ENCODE data around the gene SPAG7.

SPAG7 gene

GRCh38 chr17:4956493-4957061 is 11.0 kb downstream of the SPAG7 start:
- no peak overlapping the region for H2BK12ac ChIP-seq (ENCODE audit: low read length)
- no peak overlapping the region for H2BK120ac ChIP-seq (ENCODE audit: insufficient read depth, low read length, poor library complexity)
- H4K12ac ChIP-seq (ENCODE audit: low read depth, low read length): no peak overlapping the region
- no peak overlapping the region for H3K9ac ChIP-seq (ENCODE audit: low read length)
- no peak overlapping the region for H3K14ac ChIP-seq (ENCODE audit: low read length)
- no peak overlapping the region for H4K8ac ChIP-seq (ENCODE audit: low read depth, low read length)
- peaks cover 2% of the 10 kb centered on the region for H3K9me3 ChIP-seq (ENCODE audit: insufficient read depth, low read depth, low read length)
- no peak overlapping the region for H3K4me3 ChIP-seq (ENCODE audit: low read depth, low read length)
- H2AFZ ChIP-seq (ENCODE audit: insufficient read depth, low read length, poor library complexity): no peak overlapping the region
- no peak overlapping the region for H3K27ac ChIP-seq (ENCODE audit: low read depth, low read length)
- peaks cover 16 to 18% of the 10 kb centered on the region in 2 experiments for H3K36me3 ChIP-seq (ENCODE audit: control insufficient read depth in 1 of 2, insufficient read depth in 2 of 2, low read length in 2 of 2)
- H4K91ac ChIP-seq (ENCODE audit: low read depth, low read length): no peak overlapping the region
- H3K23ac ChIP-seq (ENCODE audit: low read length): no peak overlapping the region
- no peak overlapping the region for H3K4ac ChIP-seq (ENCODE audit: low read depth, low read length)
- H3K79me2 ChIP-seq (ENCODE audit: control insufficient read depth, insufficient read depth, low read length, poor library complexity): no peaks in the 10 kb centered on the region
- WGBS (ENCODE audit: extremely low coverage, insufficient coverage, insufficient read length): no CpG with 5 or more reads among the region's 10 CpGs
- H3K18ac ChIP-seq (ENCODE audit: low read length): no peak overlapping the region
- no peak overlapping the region for H2AK5ac ChIP-seq (ENCODE audit: low read length)
- H2BK5ac ChIP-seq (ENCODE audit: low read depth, low read length, poor library complexity): no peak overlapping the region
- DNase-seq: peak in 1 of 2 donors; percentile 12
- H3K4me2 ChIP-seq (ENCODE audit: low read length): no peak overlapping the region
- H3K4me1 ChIP-seq (ENCODE audit: control insufficient read depth in 1 of 2, insufficient read depth in 2 of 2, low read length in 2 of 2): peaks cover 0 to 6% of the 10 kb centered on the region in 2 experiments
- no peaks in the 10 kb centered on the region for H3K27me3 ChIP-seq (ENCODE audit: insufficient read depth, low read length)
- no peaks in the 10 kb centered on the region for H3K79me1 ChIP-seq (ENCODE audit: low read length)

- no peak overlapping the region for H3K9ac ChIP-seq (ENCODE audit: low read length)
- no CpG with 5 or more reads among the region's 8 CpGs for WGBS (ENCODE audit: extremely low coverage, insufficient coverage, insufficient read length)
- peaks cover 3% of the 10 kb centered on the region for H3K79me2 ChIP-seq (ENCODE audit: control insufficient read depth, insufficient read depth, low read length, poor library complexity)
- H2AK5ac ChIP-seq (ENCODE audit: low read length): peak overlapping the region; percentile 32
- H3K4ac ChIP-seq (ENCODE audit: low read depth, low read length): no peak overlapping the region
- H3K4me3 ChIP-seq (ENCODE audit: low read depth, low read length): no peak overlapping the region
- H2BK5ac ChIP-seq (ENCODE audit: low read depth, low read length, poor library complexity): no peak overlapping the region
- no peak overlapping the region for H3K18ac ChIP-seq (ENCODE audit: low read length)
- peaks cover 2% of the 10 kb centered on the region for H3K9me3 ChIP-seq (ENCODE audit: insufficient read depth, low read depth, low read length)
- H3K27ac ChIP-seq (ENCODE audit: low read depth, low read length): no peak overlapping the region
- H4K8ac ChIP-seq (ENCODE audit: low read depth, low read length): no peak overlapping the region
- no peak overlapping the region for H4K12ac ChIP-seq (ENCODE audit: low read depth, low read length)
- H3K36me3 ChIP-seq (ENCODE audit: control insufficient read depth in 1 of 2, insufficient read depth in 2 of 2, low read length in 2 of 2): peaks cover 9 to 11% of the 10 kb centered on the region in 2 experiments
- no peak overlapping the region for H3K4me2 ChIP-seq (ENCODE audit: low read length)
- no peak overlapping the region for H2AFZ ChIP-seq (ENCODE audit: insufficient read depth, low read length, poor library complexity)
- H2BK120ac ChIP-seq (ENCODE audit: insufficient read depth, low read length, poor library complexity): no peak overlapping the region
- peaks cover 6% of the 10 kb centered on the region for H3K79me1 ChIP-seq (ENCODE audit: low read length)
- no peak overlapping the region for H3K14ac ChIP-seq (ENCODE audit: low read length)
- H2BK12ac ChIP-seq (ENCODE audit: low read length): peak overlapping the region; percentile 29
- no peaks in the 10 kb centered on the region for H3K27me3 ChIP-seq (ENCODE audit: insufficient read depth, low read length)
- DNase-seq: no peak
- peaks cover 11 to 20% of the 10 kb centered on the region in 2 experiments for H3K4me1 ChIP-seq (ENCODE audit: control insufficient read depth in 1 of 2, insufficient read depth in 2 of 2, low read length in 2 of 2)
- H4K91ac ChIP-seq (ENCODE audit: low read depth, low read length): no peak overlapping the region
- H3K23ac ChIP-seq (ENCODE audit: low read length): no peak overlapping the region
These were observed 12.5 kb downstream of the SPAG7 start for GRCh38 chr17:4955091-4955490.

- Histone ChIP-seq H2AFZ (ENCODE audit: insufficient read depth, low read length, poor library complexity) (no peak overlapping the region), H3K79me1 (ENCODE audit: low read length) (peaks cover 20% of the 10 kb centered on the region), H3K4me1 (ENCODE audit: control insufficient read depth in 1 of 2, insufficient read depth in 2 of 2, low read length in 2 of 2) (peaks cover 11 to 21% of the 10 kb centered on the region in 2 experiments), H3K9ac (ENCODE audit: low read length) (no peak overlapping the region), H2BK12ac (ENCODE audit: low read length) (peak overlapping the region; percentile 42), H4K91ac (ENCODE audit: low read depth, low read length) (peak overlapping the region; percentile 5), H3K9me3 (ENCODE audit: insufficient read depth, low read depth, low read length) (peaks cover 2% of the 10 kb centered on the region), H4K8ac (ENCODE audit: low read depth, low read length) (no peak overlapping the region), H3K23ac (ENCODE audit: low read length) (no peak overlapping the region), H2BK5ac (ENCODE audit: low read depth, low read length, poor library complexity) (no peak overlapping the region), H3K79me2 (ENCODE audit: control insufficient read depth, insufficient read depth, low read length, poor library complexity) (peaks cover 10% of the 10 kb centered on the region), H2AK5ac (ENCODE audit: low read length) (no peak overlapping the region), H3K18ac (ENCODE audit: low read length) (no peak overlapping the region), H3K36me3 (ENCODE audit: control insufficient read depth in 1 of 2, insufficient read depth in 2 of 2, low read length in 2 of 2) (peaks cover 0 to 2% of the 10 kb centered on the region in 2 experiments), H3K4me3 (ENCODE audit: low read depth, low read length) (no peak overlapping the region), H3K14ac (ENCODE audit: low read length) (peak overlapping the region; percentile 2), H4K12ac (ENCODE audit: low read depth, low read length) (no peak overlapping the region), H3K4me2 (ENCODE audit: low read length) (no peak overlapping the region), H3K27ac (ENCODE audit: low read depth, low read length) (peak overlapping the region; percentile 23), H3K4ac (ENCODE audit: low read depth, low read length) (no peak overlapping the region), H2BK120ac (ENCODE audit: insufficient read depth, low read length, poor library complexity) (peak overlapping the region; percentile 3), H3K27me3 (ENCODE audit: insufficient read depth, low read length) (no peaks in the 10 kb centered on the region)
- DNase-seq: no peak
- no CpG with 5 or more reads among the region's 14 CpGs for WGBS (ENCODE audit: extremely low coverage, insufficient coverage, insufficient read length)
These were observed 14.1 kb downstream of the SPAG7 start for GRCh38 chr17:4953451-4953961.

GRCh38 chr17:4951486-4951885 is 16.1 kb downstream of the SPAG7 start:
- no CpG with 5 or more reads among the region's 3 CpGs for WGBS (ENCODE audit: extremely low coverage, insufficient coverage, insufficient read length)
- Histone ChIP-seq H2AFZ (ENCODE audit: insufficient read depth, low read length, poor library complexity) (no peak overlapping the region), H2BK5ac (ENCODE audit: low read depth, low read length, poor library complexity) (no peak overlapping the region), H3K27me3 (ENCODE audit: insufficient read depth, low read length) (no peaks in the 10 kb centered on the region), H3K79me1 (ENCODE audit: low read length) (peaks cover 30% of the 10 kb centered on the region), H3K79me2 (ENCODE audit: control insufficient read depth, insufficient read depth, low read length, poor library complexity) (peaks cover 25% of the 10 kb centered on the region), H3K18ac (ENCODE audit: low read length) (peak overlapping the region; percentile 48), H4K91ac (ENCODE audit: low read depth, low read length) (no peak overlapping the region), H2AK5ac (ENCODE audit: low read length) (no peak overlapping the region), H3K14ac (ENCODE audit: low read length) (no peak overlapping the region), H3K9me3 (ENCODE audit: insufficient read depth, low read depth, low read length) (peaks cover 4% of the 10 kb centered on the region), H3K4me3 (ENCODE audit: low read depth, low read length) (no peak overlapping the region), H2BK120ac (ENCODE audit: insufficient read depth, low read length, poor library complexity) (no peak overlapping the region), H3K9ac (ENCODE audit: low read length) (no peak overlapping the region), H3K4me2 (ENCODE audit: low read length) (no peak overlapping the region), H3K23ac (ENCODE audit: low read length) (no peak overlapping the region), H2BK12ac (ENCODE audit: low read length) (peak overlapping the region; percentile 42), H3K36me3 (ENCODE audit: control insufficient read depth in 1 of 2, insufficient read depth in 2 of 2, low read length in 2 of 2) (peaks cover 5% of the 10 kb centered on the region in 2 experiments), H3K4ac (ENCODE audit: low read depth, low read length) (no peak overlapping the region), H4K12ac (ENCODE audit: low read depth, low read length) (no peak overlapping the region), H4K8ac (ENCODE audit: low read depth, low read length) (no peak overlapping the region), H3K4me1 (ENCODE audit: control insufficient read depth in 1 of 2, insufficient read depth in 2 of 2, low read length in 2 of 2) (peaks cover 12 to 23% of the 10 kb centered on the region in 2 experiments), H3K27ac (ENCODE audit: low read depth, low read length) (no peak overlapping the region)
- no peak for DNase-seq
